ENCODE results near the gene RRP1B. TPM values are rescaled to one million over a fixed set of nuclear protein-coding genes. Genes with fewer than 3 reads are reported as not detected.

RRP1B gene
- total and polyA plus RNA-seq, 9 of the 15 experiments (the other 6 are each of a cell fraction or from before 2014, with no cell fraction given) = 6.8 to 66.6 (median 41.9) TPM

- TF ChIP-seq ZHX1 (conservative IDR thresholded peaks at IDR 0.05; ENCODE audit: low read length) = no peak
- no peak for TF ChIP-seq MYNN (IDR thresholded peaks at IDR 0.05)
- no peak for TF ChIP-seq MYNN (CRISPR knock-in tag; IDR thresholded peaks at IDR 0.05)
- TF ChIP-seq SRSF9 (IDR thresholded peaks at IDR 0.05; ENCODE audit: borderline replicate concordance, low read depth, low read length) = no peak
Observed at GRCh38 chr21:43696214-43696613, 36.9 kb downstream of the RRP1B start (continued).

DNA sequence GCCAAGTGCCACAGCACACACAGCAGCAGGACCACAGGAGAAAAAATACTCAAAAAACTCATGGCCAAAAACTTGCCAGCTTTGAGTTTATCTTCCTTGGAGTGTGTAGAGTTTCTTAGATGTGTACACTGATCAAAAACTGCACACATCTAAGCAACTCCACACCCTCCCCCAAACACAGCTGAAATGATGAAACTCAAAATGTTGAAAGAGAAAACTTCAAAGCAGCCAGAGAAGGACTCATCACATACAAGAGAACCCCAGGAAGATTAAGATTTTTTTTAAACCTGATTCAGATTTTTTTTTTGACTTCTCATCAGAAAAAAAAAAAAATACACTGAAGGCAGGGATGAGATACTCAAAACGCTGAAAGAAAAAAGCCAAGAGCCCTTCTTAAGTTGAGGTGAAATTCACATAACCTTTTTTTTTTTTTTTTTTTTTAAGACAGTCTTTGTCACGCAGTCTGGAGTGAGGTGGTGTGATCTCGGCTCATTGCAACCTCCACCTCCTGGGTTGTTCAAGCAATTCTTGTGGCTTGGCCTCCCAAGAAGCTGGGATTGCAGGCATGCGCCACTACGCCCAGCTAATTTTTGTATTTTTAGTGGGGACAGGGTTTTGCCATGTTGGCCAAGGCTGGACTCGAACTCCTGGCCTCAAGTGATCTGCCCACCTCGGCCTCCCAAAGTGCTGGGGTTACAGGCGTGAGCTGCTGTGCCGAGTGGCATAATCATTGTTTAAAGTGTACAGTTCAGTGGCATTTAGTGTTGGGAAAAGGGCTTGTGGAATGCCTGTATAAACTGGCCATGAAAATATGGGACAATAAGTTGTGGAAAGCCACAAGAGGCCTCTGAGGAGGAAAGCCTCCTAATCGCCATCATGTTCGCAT lies 38.6 kb downstream of the RRP1B start:
- no TSS peak for BruUV-seq (replicated peaks)
- in situ Hi-C loops (cut with MboI) (no loop called here), intact Hi-C loops (cut with micrococcal nuclease) (no loop called here)
- H3K79me2 ChIP-seq (ENCODE audit: control insufficient read depth, insufficient read depth, low read length) = no peaks in the 10 kb centered on the region
- peak overlapping the region in 1 of 2 experiments; percentile 23; a peak in 1 of 4 replicates for H3K9ac ChIP-seq (ENCODE audit: insufficient read depth in 1 of 2, low read depth in 2 of 2, low read length in 2 of 2)
- CTCF ChIA-PET (ENCODE audit: low intra/inter-chr PET ratio) = no interaction called here
- H3K4me2 ChIP-seq (ENCODE audit: insufficient read depth, low read length) = peak overlapping the region; percentile 64; the same call in 1 of the 2 replicates
- FAIRE-seq (peak; percentile 35), DNase-seq (ENCODE audit: extremely low read depth in 1 of 4, low spot score in 3 of 4) (no peak), ATAC-seq (peak; percentile 50)
- H3K9me3 ChIP-seq (replicated peaks; ENCODE audit: control insufficient read depth, insufficient read depth, low read depth, low read length) = no peaks in the 10 kb centered on the region
- H4K20me1 ChIP-seq (replicated peaks; ENCODE audit: control insufficient read depth, insufficient read depth, low read length) = no peaks in the 10 kb centered on the region
- no peaks in the 10 kb centered on the region for H3K27me3 ChIP-seq (ENCODE audit: control insufficient read depth in 2 of 2, insufficient read depth in 2 of 2, low read length in 2 of 2)
- peak overlapping the region; percentile 47; the same call in 2 of the 3 replicates for H3K27ac ChIP-seq (ENCODE audit: extremely low read depth, low read depth, low read length)
- H3K4me3 ChIP-seq = no peak overlapping the region
- POLR2A ChIA-PET = interaction anchor here (0.6 to 1.5 kb wide), 5 partner anchors 9 to 31 kb away, joined by 3 to 5 read pairs (median 3); no protein-coding TSS in a partner anchor
- H3K9me1 ChIP-seq (ENCODE audit: control insufficient read depth, insufficient read depth, low read length) = no peaks in the 10 kb centered on the region
- peak overlapping the region; percentile 54; the same call in 1 of the 2 replicates for H2AFZ ChIP-seq (ENCODE audit: low read depth, low read length)
- peaks cover 19 to 33% of the 10 kb centered on the region in 2 experiments; a peak in 4 of 5 replicates for H3K4me1 ChIP-seq (replicated peaks in 1 of 2; ENCODE audit: control insufficient read depth in 2 of 2, insufficient read depth in 2 of 2, low read length in 2 of 2)
- WGBS (ENCODE audit: insufficient coverage, low coverage, missing lambda C conversion rate) = 36% methylated on average over 10 of the region's 11 CpGs
- peaks cover 38% of the 10 kb centered on the region for H3K36me3 ChIP-seq (ENCODE audit: control insufficient read depth, insufficient read depth, low read length)
- TF ChIP-seq HINFP (tag; conservative IDR thresholded peaks at IDR 0.05; ENCODE audit: low read depth) (0 out of 2 replicates have a peak, but pooled peaks have one; percentile 37), ZNF785 (CRISPR knock-in tag; IDR thresholded peaks at IDR 0.05) (no peak), SAP30 (IDR thresholded peaks at IDR 0.05; ENCODE audit: borderline replicate concordance, insufficient read depth, low read depth, low read length, poor library complexity, severe bottlenecking) (no peak), SLC30A9 (CRISPR knock-in tag; IDR thresholded peaks at IDR 0.05) (no peak), ZNF274 (IDR thresholded peaks at IDR 0.05; ENCODE audit: borderline replicate concordance, low read depth, low read length) (no peak), ATF1 (CRISPR knock-in tag; IDR thresholded peaks at IDR 0.05) (no peak), ATF1 (tag; IDR thresholded peaks at IDR 0.05) (no peak; the same call in 1 of the 2 replicates), ZBTB2 (IDR thresholded peaks at IDR 0.05) (no peak), SP2 (IDR thresholded peaks at IDR 0.05; ENCODE audit: extremely low read depth, low read depth, low read length, poor library complexity, severe bottlenecking) (no peak), MAZ (CRISPR knock-in tag; conservative IDR thresholded peaks at IDR 0.05 in 1 of 2, IDR thresholded peaks at IDR 0.05 in 1 of 2) (no peak)

All from K562 (cell line).